Neutrophil (primary cell): ENCODE data around the gene CDCA4.

Experiments
- H3K27ac ChIP-seq: fragments of 200-600 bp; sonication (generic); 2 replicates; pipeline ENCODE4 v1.5.1; 2016; ENCODE audit warnings: mild to moderate bottlenecking, moderate library complexity
- H3K27me3 ChIP-seq: fragments of 200-600 bp; sonication (generic); 2 replicates; pipeline ENCODE4 v1.6.0; 2016; ENCODE audit warnings: mild to moderate bottlenecking
- H3K36me3 ChIP-seq: fragments of 200-600 bp; sonication (generic); 2 replicates; pipeline ENCODE4 v1.5.1; 2017
- H3K4me1 ChIP-seq, 2 experiments: fragments of 200-600 bp in 1 of 2; sonication (generic) in 1 of 2; 1 replicate in 1 of 2; 2 replicates in 1 of 2; pipeline versions ENCODE4 v1.5.1 to v1.6.1; 2013 to 2016; ENCODE audit warnings: low read depth in 1 of 2, low read length in 1 of 2, mild to moderate bottlenecking in 1 of 2, moderate library complexity in 1 of 2; ENCODE audit not compliant: control insufficient read depth in 1 of 2, insufficient read depth in 1 of 2
- H3K4me3 ChIP-seq, 2 experiments: fragments of 200-600 bp in 1 of 2; sonication (generic) in 1 of 2; 1 replicate in 1 of 2; 2 replicates in 1 of 2; pipeline ENCODE4 v1.5.1; 2013 to 2016; ENCODE audit warnings: low read depth in 1 of 2, low read length in 1 of 2, mild to moderate bottlenecking in 1 of 2, moderate library complexity in 1 of 2
- H3K9me3 ChIP-seq: fragments of 200-600 bp; sonication (generic); 2 replicates; pipeline ENCODE4 v1.5.1; 2016
- TF ChIP-seq, protein P1 (sequence below): fragments of 200-600 bp; sonication (generic); IDR thresholded peaks from 2 replicates; pipeline ENCODE4 v1.5.1; 2016; ENCODE audit warnings: antibody characterized with exemption

Gene CDCA4

GRCh38 chr14:104973135-104973384, 47.8 kb downstream of the CDCA4 start:
- Histone ChIP-seq H3K9me3 (no peaks in the 10 kb centered on the region), H3K36me3 (no peaks in the 10 kb centered on the region), H3K4me1 (peaks cover 7 to 8% of the 10 kb centered on the region in 2 experiments), H3K27ac (no peak overlapping the region), H3K27me3 (peaks cover 50% of the 10 kb centered on the region), H3K4me3 (no peak overlapping the region)
- TF ChIP-seq, protein P1, sequence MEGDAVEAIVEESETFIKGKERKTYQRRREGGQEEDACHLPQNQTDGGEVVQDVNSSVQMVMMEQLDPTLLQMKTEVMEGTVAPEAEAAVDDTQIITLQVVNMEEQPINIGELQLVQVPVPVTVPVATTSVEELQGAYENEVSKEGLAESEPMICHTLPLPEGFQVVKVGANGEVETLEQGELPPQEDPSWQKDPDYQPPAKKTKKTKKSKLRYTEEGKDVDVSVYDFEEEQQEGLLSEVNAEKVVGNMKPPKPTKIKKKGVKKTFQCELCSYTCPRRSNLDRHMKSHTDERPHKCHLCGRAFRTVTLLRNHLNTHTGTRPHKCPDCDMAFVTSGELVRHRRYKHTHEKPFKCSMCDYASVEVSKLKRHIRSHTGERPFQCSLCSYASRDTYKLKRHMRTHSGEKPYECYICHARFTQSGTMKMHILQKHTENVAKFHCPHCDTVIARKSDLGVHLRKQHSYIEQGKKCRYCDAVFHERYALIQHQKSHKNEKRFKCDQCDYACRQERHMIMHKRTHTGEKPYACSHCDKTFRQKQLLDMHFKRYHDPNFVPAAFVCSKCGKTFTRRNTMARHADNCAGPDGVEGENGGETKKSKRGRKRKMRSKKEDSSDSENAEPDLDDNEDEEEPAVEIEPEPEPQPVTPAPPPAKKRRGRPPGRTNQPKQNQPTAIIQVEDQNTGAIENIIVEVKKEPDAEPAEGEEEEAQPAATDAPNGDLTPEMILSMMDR, result no peak

DNA sequence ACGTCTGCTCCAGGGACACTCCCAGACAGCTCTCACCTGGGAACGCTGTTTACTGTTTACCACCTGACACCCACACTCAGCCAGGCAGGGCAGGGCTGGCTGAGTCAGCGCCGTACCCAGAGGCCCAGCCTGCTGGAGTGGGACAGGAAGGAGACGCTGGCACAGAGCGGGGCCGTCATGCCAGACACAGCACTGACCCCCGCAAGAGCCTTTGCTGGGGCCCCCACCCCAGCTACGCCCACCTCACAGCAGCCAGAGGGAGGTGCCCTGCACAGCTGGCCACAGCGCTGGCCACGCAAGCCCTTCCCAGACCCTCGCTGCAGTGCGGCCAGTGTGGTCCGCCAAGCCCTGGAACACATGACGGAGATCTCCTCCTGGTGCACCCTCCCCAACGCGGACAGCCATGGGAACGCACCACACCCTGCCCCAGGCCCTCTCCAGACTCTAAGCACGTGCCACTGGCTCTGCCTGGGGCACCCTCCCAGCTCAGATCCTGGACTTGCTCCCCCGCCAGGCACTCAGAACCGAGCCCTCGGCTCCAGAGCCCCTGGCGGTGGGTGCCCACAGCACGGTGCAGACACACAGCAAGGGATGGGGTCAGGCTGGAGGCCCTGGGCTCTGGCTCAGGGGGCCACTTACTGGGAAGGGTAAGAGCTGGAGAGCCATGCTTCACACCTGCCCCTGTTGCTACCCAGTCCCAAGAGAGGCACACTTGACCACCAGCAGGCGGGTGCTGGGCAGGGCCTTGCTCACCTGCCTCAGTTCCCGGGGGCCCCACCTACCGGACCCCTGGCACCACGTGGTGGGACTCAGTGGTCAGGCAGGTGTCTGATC, 48.4 kb downstream of the CDCA4 start:
- Histone ChIP-seq H3K36me3 (no peaks in the 10 kb centered on the region), H3K4me3 (no peak overlapping the region), H3K27me3 (peaks cover 50% of the 10 kb centered on the region), H3K27ac (no peak overlapping the region), H3K9me3 (no peaks in the 10 kb centered on the region), H3K4me1 (peaks cover 2 to 3% of the 10 kb centered on the region in 2 experiments)
- TF ChIP-seq, protein P1, result no peak

- TF ChIP-seq, protein P1, result no peak
- Histone ChIP-seq H3K4me3 (no peak overlapping the region), H3K9me3 (no peaks in the 10 kb centered on the region), H3K27ac (no peak overlapping the region), H3K36me3 (no peaks in the 10 kb centered on the region), H3K4me1 (no peaks in the 10 kb centered on the region), H3K27me3 (peaks cover 50% of the 10 kb centered on the region)
Observed at GRCh38 chr14:104971447-104972240, 49.2 kb downstream of the CDCA4 start.

DNA sequence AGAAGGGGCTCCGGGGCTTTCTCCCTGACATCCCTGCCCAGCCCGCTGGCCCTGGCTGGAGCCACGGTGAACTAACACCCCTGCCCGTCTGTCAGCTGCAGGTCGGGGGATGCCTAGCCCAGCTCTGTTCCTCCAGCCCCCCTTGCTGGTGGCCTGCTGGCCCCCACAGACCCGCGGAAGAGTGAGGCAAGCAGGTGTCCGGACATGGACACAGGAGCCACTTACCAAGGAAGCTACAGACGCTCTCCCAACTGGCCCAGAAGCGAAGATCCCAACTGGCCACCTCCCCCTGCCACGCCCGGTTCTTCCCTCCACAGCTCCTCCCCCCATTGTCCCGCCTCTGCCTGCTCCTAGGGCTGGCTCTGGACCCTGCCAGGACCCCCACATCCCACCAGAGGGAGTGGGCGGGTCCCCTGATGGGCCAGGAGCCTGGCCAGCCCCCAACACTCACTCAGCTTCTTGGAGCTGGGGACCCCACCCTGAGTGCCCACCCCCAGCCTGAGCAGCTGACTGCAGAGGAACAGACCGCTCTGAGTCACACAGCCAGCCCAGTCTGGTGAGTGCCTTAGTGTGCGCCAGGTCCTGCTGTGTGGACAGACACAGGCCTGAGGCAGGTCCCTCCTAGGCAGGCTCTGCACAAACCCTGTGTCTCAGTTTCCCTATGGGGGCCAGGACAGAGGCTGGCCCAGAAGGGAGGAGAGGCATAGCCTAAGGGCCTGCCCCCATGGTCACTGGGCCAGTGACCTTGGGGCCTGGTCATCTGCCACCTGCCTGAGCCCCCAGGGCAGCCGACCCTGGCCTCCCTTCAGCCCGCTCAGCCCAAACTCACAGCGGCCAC, 50.4 kb downstream of the CDCA4 start:
- no peaks in the 10 kb centered on the region for H3K4me1 ChIP-seq

GRCh38 chr14:104969741-104970230, 51.1 kb downstream of the CDCA4 start:
- TF ChIP-seq, protein P1, result no peak
- Histone ChIP-seq H3K4me1 (no peaks in the 10 kb centered on the region), H3K36me3 (no peaks in the 10 kb centered on the region), H3K27me3 (peaks cover 45% of the 10 kb centered on the region), H3K9me3 (no peaks in the 10 kb centered on the region), H3K27ac (no peak overlapping the region), H3K4me3 (no peak overlapping the region)

More for the DNA sequence above, 50.4 kb downstream of the CDCA4 start:
- no peaks in the 10 kb centered on the region for H3K36me3 ChIP-seq
- H3K9me3 ChIP-seq, result no peaks in the 10 kb centered on the region
- no peak overlapping the region for H3K4me3 ChIP-seq
- TF ChIP-seq, protein P1, result no peak
- no peak overlapping the region for H3K27ac ChIP-seq
- H3K27me3 ChIP-seq, result peaks cover 50% of the 10 kb centered on the region
